Adrenal gland (tissue), 5 donors: ENCODE results near the gene ACSM6.

Experiments used
- POLR2A ChIP-seq, 2 donors: fragments of 450-650 bp; IDR thresholded peaks; one replicate each; pipeline ENCODE4 v1.6.1; 2017; ENCODE audit warnings: antibody characterized with exemption in 2 of 2, mild to moderate bottlenecking in 2 of 2, moderate library complexity in 1 of 2
- TF ChIP-seq, protein P1 (sequence below), 6 experiments: fragments of 450-650 bp in 4 of 6; fragments of 200-600 bp in 2 of 6; sonication (generic) in 1 of 6; IDR thresholded peaks; 1 replicate in 5 of 6; 2 replicates in 1 of 6; pipeline versions ENCODE4 v1.5.1 to v1.8.0; 2016 to 2021; ENCODE audit warnings: antibody characterized with exemption in 6 of 6, mild to moderate bottlenecking in 2 of 6, moderate library complexity in 1 of 6
- donor health status: DM: no; HTN: no; CAD: no.

DNA sequence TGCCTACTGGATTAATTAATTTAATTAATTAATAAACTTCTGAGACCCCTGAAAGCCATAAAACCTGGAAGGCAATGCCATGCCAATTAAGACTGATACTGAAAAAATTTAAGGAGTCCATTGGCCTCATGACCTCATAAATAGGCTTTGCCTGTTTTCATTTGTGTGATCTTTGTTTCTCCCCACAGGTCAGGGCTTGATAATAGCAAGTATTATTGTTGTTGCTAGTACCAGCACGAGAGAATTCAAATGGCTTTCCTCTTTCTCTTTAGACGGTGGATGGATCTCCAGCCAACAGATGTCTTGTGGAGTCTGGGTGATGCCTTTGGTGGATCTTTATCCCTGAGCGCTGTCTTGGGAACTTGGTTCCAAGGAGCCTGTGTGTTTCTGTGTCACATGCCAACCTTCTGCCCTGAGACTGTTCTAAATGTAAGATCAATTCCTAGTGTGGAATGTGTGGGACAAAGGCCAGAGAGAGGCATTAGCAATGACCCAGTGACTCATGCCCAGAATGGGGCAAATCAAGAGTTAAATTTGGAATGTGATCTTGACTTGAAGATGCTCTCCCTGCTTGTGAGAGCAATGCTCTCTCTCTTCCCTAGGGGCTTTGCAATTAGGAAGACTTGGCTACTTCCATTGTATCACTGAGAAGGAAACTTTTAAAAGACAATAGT, 17.7 kb downstream of the ACSM6 start:
- TF ChIP-seq, protein P1, sequence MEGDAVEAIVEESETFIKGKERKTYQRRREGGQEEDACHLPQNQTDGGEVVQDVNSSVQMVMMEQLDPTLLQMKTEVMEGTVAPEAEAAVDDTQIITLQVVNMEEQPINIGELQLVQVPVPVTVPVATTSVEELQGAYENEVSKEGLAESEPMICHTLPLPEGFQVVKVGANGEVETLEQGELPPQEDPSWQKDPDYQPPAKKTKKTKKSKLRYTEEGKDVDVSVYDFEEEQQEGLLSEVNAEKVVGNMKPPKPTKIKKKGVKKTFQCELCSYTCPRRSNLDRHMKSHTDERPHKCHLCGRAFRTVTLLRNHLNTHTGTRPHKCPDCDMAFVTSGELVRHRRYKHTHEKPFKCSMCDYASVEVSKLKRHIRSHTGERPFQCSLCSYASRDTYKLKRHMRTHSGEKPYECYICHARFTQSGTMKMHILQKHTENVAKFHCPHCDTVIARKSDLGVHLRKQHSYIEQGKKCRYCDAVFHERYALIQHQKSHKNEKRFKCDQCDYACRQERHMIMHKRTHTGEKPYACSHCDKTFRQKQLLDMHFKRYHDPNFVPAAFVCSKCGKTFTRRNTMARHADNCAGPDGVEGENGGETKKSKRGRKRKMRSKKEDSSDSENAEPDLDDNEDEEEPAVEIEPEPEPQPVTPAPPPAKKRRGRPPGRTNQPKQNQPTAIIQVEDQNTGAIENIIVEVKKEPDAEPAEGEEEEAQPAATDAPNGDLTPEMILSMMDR (IDR thresholded peaks at IDR 0.05), result no peak
- TF ChIP-seq POLR2A (IDR thresholded peaks at IDR 0.05), result no peak
